ENCODE data around the gene DOCK4. TPM values are rescaled to one million over a fixed set of nuclear protein-coding genes. Genes with fewer than 3 reads are reported as not detected.

DOCK4 gene
- total RNA-seq, 4 donors from 2014 or later: 30.8 to 49.8 (median 37.2) TPM

GRCh38 chr7:112236597-112236996, 30.4 kb upstream of the DOCK4 start:
- Histone ChIP-seq H3K9me3 (no peaks in the 10 kb centered on the region), H3K4me3 (no peak overlapping the region), H3K27ac (no peak overlapping the region), H3K27me3 (no peaks in the 10 kb centered on the region), H3K4me1 (peaks cover 0 to 6% (median 0%) of the 10 kb centered on the region in 4 donors), H3K36me3 (no peaks in the 10 kb centered on the region)
- WGBS, 2 donors: 93 to 94% methylated on average over 2 of the region's 2 CpGs
- DNase-seq (ENCODE audit: low spot score in 2 of 2): no peak
- TF ChIP-seq POLR2A (IDR thresholded peaks at IDR 0.05): no peak
- no peak for TF ChIP-seq CTCF (IDR thresholded peaks at IDR 0.05)
- TF ChIP-seq EP300 (IDR thresholded peaks at IDR 0.05): no peak

- WGBS, 2 donors: 92 to 97% methylated on average over 1 of the region's 1 CpG
- Histone ChIP-seq H3K4me3 (no peak overlapping the region), H3K27me3 (no peaks in the 10 kb centered on the region), H3K4me1 (peaks cover 0 to 6% (median 0%) of the 10 kb centered on the region in 4 donors), H3K9me3 (no peaks in the 10 kb centered on the region), H3K36me3 (no peaks in the 10 kb centered on the region), H3K27ac (no peak overlapping the region)
- no peak for TF ChIP-seq CTCF (IDR thresholded peaks at IDR 0.05)
- no peak for TF ChIP-seq POLR2A (IDR thresholded peaks at IDR 0.05)
- no peak for TF ChIP-seq EP300 (IDR thresholded peaks at IDR 0.05)
- no peak for DNase-seq (ENCODE audit: low spot score in 2 of 2)
Measured at GRCh38 chr7:112234147-112234546, 27.9 kb upstream of the DOCK4 start.

GRCh38 chr7:112233048-112233697, 27.0 kb upstream of the DOCK4 start:
- no peak overlapping the region for H3K27ac ChIP-seq
- H3K4me3 ChIP-seq: no peak overlapping the region
- DNase-seq (ENCODE audit: low spot score in 2 of 2): no peak
- peaks cover 0 to 6% (median 0%) of the 10 kb centered on the region in 4 donors for H3K4me1 ChIP-seq
- TF ChIP-seq CTCF (IDR thresholded peaks at IDR 0.05) (no peak), POLR2A (IDR thresholded peaks at IDR 0.05) (no peak), EP300 (IDR thresholded peaks at IDR 0.05) (no peak)
- H3K9me3 ChIP-seq: no peaks in the 10 kb centered on the region
- 81 to 86% methylated on average over 3 of the region's 3 CpGs for WGBS, 2 donors
- H3K36me3 ChIP-seq: no peaks in the 10 kb centered on the region
- H3K27me3 ChIP-seq: no peaks in the 10 kb centered on the region

GRCh38 chr7:112232212-112232978, 26.2 kb upstream of the DOCK4 start:
- 82 to 93% methylated on average over 4 of the region's 4 CpGs for WGBS, 2 donors
- Histone ChIP-seq H3K9me3 (no peaks in the 10 kb centered on the region), H3K4me3 (no peak overlapping the region), H3K27me3 (no peaks in the 10 kb centered on the region), H3K4me1 (peaks cover 0 to 6% (median 0%) of the 10 kb centered on the region in 4 donors), H3K36me3 (no peaks in the 10 kb centered on the region), H3K27ac (no peak overlapping the region)
- DNase-seq (ENCODE audit: low spot score in 2 of 2): no peak
- TF ChIP-seq CTCF (IDR thresholded peaks at IDR 0.05) (no peak), EP300 (IDR thresholded peaks at IDR 0.05) (no peak), POLR2A (IDR thresholded peaks at IDR 0.05) (no peak)

GRCh38 chr7:112228632-112229031, 22.4 kb upstream of the DOCK4 start:
- Histone ChIP-seq H3K4me1 (peaks cover 0 to 6% (median 2%) of the 10 kb centered on the region in 4 donors), H3K27ac (no peak overlapping the region), H3K4me3 (no peak overlapping the region), H3K9me3 (no peaks in the 10 kb centered on the region), H3K27me3 (no peaks in the 10 kb centered on the region), H3K36me3 (no peaks in the 10 kb centered on the region)
- 95% methylated on average over 2 of the region's 2 CpGs for WGBS, 2 donors
- no peak for DNase-seq (ENCODE audit: low spot score in 2 of 2)
- TF ChIP-seq CTCF (IDR thresholded peaks at IDR 0.05) (no peak), POLR2A (IDR thresholded peaks at IDR 0.05) (no peak)
